HEK293 (cell line): Measurements from ENCODE around the gene C1orf21.

Experiments used
- CTCF ChIA-PET: fragments of 350-600 bp; formaldehyde crosslinking; extraction: SDS; loops from one replicate; lab custom pipeline; 2021; ENCODE audit warnings: antibody characterized with exemption; lab: Yijun Ruan, JAX
- POLR2A ChIA-PET: fragments of 300-600 bp; formaldehyde crosslinking; extraction: SDS; loops from one replicate; lab custom pipeline; 2020; ENCODE audit warnings: antibody characterized with exemption, inconsistent platforms; lab: Yijun Ruan, JAX
- H3K27ac ChIP-seq: fragments of 200-500 bp; sonication (Bioruptor generic); 2 replicates; pipeline ENCODE4 v1.5.1; 2014; ENCODE audit warnings: low read depth, low read length, control low read depth, inconsistent platforms; ENCODE audit errors: extremely low read depth
- H3K36me3 ChIP-seq, 2 experiments: fragments of 200-500 bp in 1 of 2; sonication (Bioruptor generic) in 1 of 2; 1 replicate in 1 of 2; 2 replicates in 1 of 2; pipeline ENCODE4 v1.5.1; 2014 to 2017; ENCODE audit warnings: inconsistent platforms in 2 of 2, low read length in 2 of 2; ENCODE audit not compliant: control insufficient read depth in 2 of 2, insufficient read depth in 1 of 2
- H3K4me1 ChIP-seq: fragments of 200-500 bp; sonication (Bioruptor generic); 2 replicates; pipeline ENCODE4 v1.5.1; 2014; ENCODE audit warnings: mild to moderate bottlenecking, low read length, inconsistent platforms; ENCODE audit not compliant: control insufficient read depth, insufficient read depth
- H3K4me3 ChIP-seq: 2 replicates; pipeline ENCODE4 v1.5.1; 2011; ENCODE audit warnings: low read depth, mild to moderate bottlenecking, control low read depth, low read length, moderate library complexity
- H3K9me3 ChIP-seq: fragments of 200-500 bp; sonication (Bioruptor generic); 2 replicates; pipeline ENCODE4 v1.5.1; 2014; ENCODE audit warnings: low read depth, low read length, inconsistent platforms; ENCODE audit not compliant: control insufficient read depth, insufficient read depth
- EGR2 ChIP-seq: fragments of 450-650 bp; formaldehyde crosslinking; IDR thresholded peaks from 2 replicates; pipeline ENCODE4 v1.5.1; 2016; ENCODE audit warnings: low read depth, missing biosample characterization, missing genetic modification characterization
- KLF17 ChIP-seq: fragments of 450-650 bp; formaldehyde crosslinking; IDR thresholded peaks from 2 replicates; pipeline ENCODE4 v1.5.1; 2016; ENCODE audit warnings: missing biosample characterization, missing genetic modification characterization
- MYNN ChIP-seq: fragments of 450-650 bp; formaldehyde crosslinking; IDR thresholded peaks from 2 replicates; pipeline ENCODE4 v1.5.1; 2016; ENCODE audit warnings: missing biosample characterization, missing genetic modification characterization, borderline replicate concordance
- PATZ1 ChIP-seq: fragments of 450-650 bp; formaldehyde crosslinking; IDR thresholded peaks from 2 replicates; pipeline ENCODE4 v1.5.1; 2016; ENCODE audit warnings: missing biosample characterization, missing genetic modification characterization
- SP7 ChIP-seq: fragments of 450-650 bp; formaldehyde crosslinking; IDR thresholded peaks from 2 replicates; pipeline ENCODE4 v1.5.1; 2016; ENCODE audit warnings: missing biosample characterization, missing genetic modification characterization
- ZBTB48 ChIP-seq: fragments of 450-650 bp; formaldehyde crosslinking; IDR thresholded peaks from 2 replicates; pipeline ENCODE4 v1.5.1; 2016; ENCODE audit warnings: missing biosample characterization, missing genetic modification characterization
- ZBTB6 ChIP-seq: fragments of 450-650 bp; formaldehyde crosslinking; IDR thresholded peaks from 2 replicates; pipeline ENCODE4 v1.5.1; 2017; ENCODE audit warnings: missing biosample characterization, missing genetic modification characterization
- ZFHX2 ChIP-seq: fragments of 450-650 bp; formaldehyde crosslinking; conservative IDR thresholded peaks from 2 replicates; pipeline ENCODE4 v1.5.1; 2016; ENCODE audit warnings: missing biosample characterization, missing genetic modification characterization
- ZNF112 ChIP-seq: fragments of 450-650 bp; formaldehyde crosslinking; IDR thresholded peaks from 2 replicates; pipeline ENCODE4 v1.5.0; 2017; ENCODE audit warnings: missing biosample characterization, missing genetic modification characterization
- ZNF140 ChIP-seq: fragments of 450-650 bp; formaldehyde crosslinking; IDR thresholded peaks from 2 replicates; pipeline ENCODE4 v1.5.1; 2016; ENCODE audit warnings: missing biosample characterization, missing genetic modification characterization
- ZNF248 ChIP-seq: fragments of 450-650 bp; formaldehyde crosslinking; IDR thresholded peaks from 2 replicates; pipeline ENCODE4 v1.5.1; 2017; ENCODE audit warnings: missing biosample characterization, missing genetic modification characterization
- ZNF416 ChIP-seq: fragments of 450-650 bp; formaldehyde crosslinking; IDR thresholded peaks from 2 replicates; pipeline ENCODE4 v1.5.1; 2016; ENCODE audit warnings: missing biosample characterization, missing genetic modification characterization
- ZNF514 ChIP-seq: fragments of 450-650 bp; formaldehyde crosslinking; IDR thresholded peaks from 2 replicates; pipeline ENCODE4 v1.5.1; 2016; ENCODE audit warnings: missing biosample characterization, missing genetic modification characterization
- ZNF596 ChIP-seq: fragments of 450-650 bp; IDR thresholded peaks from 2 replicates; pipeline ENCODE4 v1.5.0; 2018; ENCODE audit warnings: missing biosample characterization, mild to moderate bottlenecking, missing genetic modification characterization, moderate library complexity
- ZNF610 ChIP-seq: fragments of 450-650 bp; formaldehyde crosslinking; IDR thresholded peaks from 2 replicates; pipeline ENCODE4 v1.5.1; 2016; ENCODE audit warnings: missing biosample characterization, missing genetic modification characterization, borderline replicate concordance
- ZNF654 ChIP-seq: fragments of 450-650 bp; formaldehyde crosslinking; IDR thresholded peaks from 2 replicates; pipeline ENCODE4 v1.5.1; 2016; ENCODE audit warnings: low read depth, missing biosample characterization, missing genetic modification characterization
- ZNF660 ChIP-seq: fragments of 450-650 bp; IDR thresholded peaks from 2 replicates; pipeline ENCODE4 v1.5.1; 2018; ENCODE audit warnings: missing biosample characterization, mild to moderate bottlenecking, missing genetic modification characterization
- ZNF792 ChIP-seq: fragments of 450-650 bp; formaldehyde crosslinking; IDR thresholded peaks from 2 replicates; pipeline ENCODE4 v1.5.1; 2016; ENCODE audit warnings: missing biosample characterization, missing genetic modification characterization
- ZSCAN5A ChIP-seq: fragments of 450-650 bp; formaldehyde crosslinking; IDR thresholded peaks from 2 replicates; pipeline ENCODE4 v1.5.1; 2016; ENCODE audit warnings: missing biosample characterization, missing genetic modification characterization

C1orf21 gene

GRCh38 chr1:184503221-184503749, 116.5 kb downstream of the C1orf21 start (continued):
- TF ChIP-seq KLF17 (tag by site-specific recombination): no peak
- no peak for TF ChIP-seq ZFHX2
- no peak for TF ChIP-seq PATZ1 (tag by site-specific recombination)
- TF ChIP-seq ZNF610 (tag by site-specific recombination): no peak
- no peak for TF ChIP-seq ZNF112 (tag by site-specific recombination)

- Histone ChIP-seq H3K9me3 (no peaks in the 10 kb centered on the region), H3K36me3 (no peaks in the 10 kb centered on the region; a peak in 1 of 3 replicates), H3K27ac (no peak overlapping the region), H3K4me3 (no peak overlapping the region), H3K4me1 (peaks cover 7% of the 10 kb centered on the region; the same call in 1 of the 2 replicates)
- CTCF ChIA-PET: no interaction called here
- TF ChIP-seq SP7 (tag by site-specific recombination) (peak; percentile 74), ZNF596 (no peak)
- POLR2A ChIA-PET: no interaction called here
Observed at GRCh38 chr1:184504040-184504954, 117.5 kb downstream of the C1orf21 start.

- no peak overlapping the region for H3K27ac ChIP-seq
- ChIA-PET CTCF (no interaction called here), POLR2A (no interaction called here)
- no peaks in the 10 kb centered on the region; a peak in 1 of 3 replicates for H3K36me3 ChIP-seq
- H3K9me3 ChIP-seq: no peaks in the 10 kb centered on the region
- no peak overlapping the region for H3K4me3 ChIP-seq
- peaks cover 7% of the 10 kb centered on the region; the same call in 1 of the 2 replicates for H3K4me1 ChIP-seq
- TF ChIP-seq EGR2 (tag by site-specific recombination): no peak
- no peak for TF ChIP-seq MYNN
- TF ChIP-seq ZNF140 (tag by site-specific recombination): no peak
- no peak for TF ChIP-seq ZNF660 (tag by site-specific recombination)
- no peak for TF ChIP-seq ZNF248 (tag by site-specific recombination)
- TF ChIP-seq ZNF416 (tag by site-specific recombination): no peak
- no peak for TF ChIP-seq ZNF792 (tag by site-specific recombination)
- TF ChIP-seq ZBTB48 (tag by site-specific recombination): no peak
- no peak for TF ChIP-seq ZNF654 (tag by site-specific recombination)
- TF ChIP-seq ZNF514 (tag by site-specific recombination): no peak
- no peak for TF ChIP-seq ZSCAN5A (tag by site-specific recombination)
- TF ChIP-seq ZBTB6 (tag by site-specific recombination): no peak
Observed at GRCh38 chr1:184504955-184505338, 118.1 kb downstream of the C1orf21 start.
